SK-N-SH (cell line): ENCODE results near the gene C17orf50. TPM values are rescaled to one million over a fixed set of nuclear protein-coding genes. Genes with fewer than 3 reads are reported as not detected.

Experiments used
- CTCF ChIA-PET: fragments of 300-600, 350-600 bp; formaldehyde crosslinking; extraction: SDS; loops from one replicate; lab custom pipeline; 2021; lab: Yijun Ruan, JAX
- POLR2A ChIA-PET: fragments of 350-600 bp; sonication (Branson Sonifier 250); formaldehyde crosslinking; extraction: SDS; loops from one replicate; lab custom pipeline; 2020; ENCODE audit warnings: antibody characterized with exemption, inconsistent platforms; lab: Yijun Ruan, JAX
- DNase-seq: peaks from one replicate; pipeline ENCODE4 v3.0.0; 2012
- H2AFZ ChIP-seq: fragments of 200-600 bp; sonication (generic); 2 replicates; pipeline ENCODE4 v1.8.1; 2016; ENCODE audit warnings: antibody characterized with exemption, mild to moderate bottlenecking, low read depth
- H3F3A ChIP-seq: fragments of 200-600 bp; sonication (generic); replicated peaks from 2 replicates; pipeline ENCODE3; 2016; ENCODE audit warnings: antibody characterized with exemption, mild to moderate bottlenecking; ENCODE audit not compliant: insufficient read depth
- H3K27ac ChIP-seq, 2 experiments: fragments of 200-500 bp in 1 of 2; fragments of 200-600 bp in 1 of 2; sonication (Bioruptor generic) in 1 of 2; sonication (generic), shearing (Covaris generic) in 1 of 2; 2 replicates each; pipeline versions ENCODE4 v1.5.1 to v1.6.1; 2014 to 2016; ENCODE audit warnings: low read depth in 2 of 2, inconsistent platforms in 1 of 2, low read length in 1 of 2, mild to moderate bottlenecking in 1 of 2, mixed read lengths in 1 of 2
- H3K27me3 ChIP-seq: fragments of 200-600 bp; sonication (generic), shearing (Covaris generic); 2 replicates; pipeline ENCODE4 v1.6.1; 2016; ENCODE audit warnings: mixed run types; ENCODE audit not compliant: insufficient read depth
- H3K36me3 ChIP-seq, 2 experiments: fragments of 200-500 bp in 1 of 2; fragments of 200-600 bp in 1 of 2; sonication (Bioruptor generic) in 1 of 2; sonication (generic) in 1 of 2; replicated peaks in 1 of 2; 2 replicates each; pipeline versions ENCODE3 to v1.5.1; 2014 to 2016; ENCODE audit warnings: low read length in 1 of 2, mild to moderate bottlenecking in 1 of 2; ENCODE audit not compliant: insufficient read depth in 2 of 2, control insufficient read depth in 1 of 2
- H3K4me1 ChIP-seq, 2 experiments: fragments of 200-500 bp in 1 of 2; fragments of 200-600 bp in 1 of 2; sonication (Bioruptor generic) in 1 of 2; sonication (generic), shearing (Covaris generic) in 1 of 2; 2 replicates each; pipeline versions ENCODE4 v1.5.1 to v1.6.1; 2014 to 2016; ENCODE audit warnings: low read depth in 1 of 2, low read length in 1 of 2, mixed run types in 1 of 2; ENCODE audit not compliant: insufficient read depth in 2 of 2, control insufficient read depth in 1 of 2
- H3K4me2 ChIP-seq: fragments of 200-600 bp; sonication (generic), shearing (Covaris generic); 2 replicates; pipeline ENCODE4 v1.6.1; 2017; ENCODE audit warnings: mixed run types
- H3K4me3 ChIP-seq, 2 experiments: fragments of 200-500 bp in 1 of 2; fragments of 200-600 bp in 1 of 2; sonication (Bioruptor generic) in 1 of 2; sonication (generic), shearing (Covaris generic) in 1 of 2; 2 replicates each; pipeline versions ENCODE4 v1.5.1 to v1.8.1; 2014 to 2016; ENCODE audit warnings: low read depth in 2 of 2, inconsistent platforms in 1 of 2, low read length in 1 of 2, mild to moderate bottlenecking in 1 of 2, mixed read lengths in 1 of 2, moderate library complexity in 1 of 2
- H3K79me2 ChIP-seq: fragments of 200-600 bp; sonication (generic); 2 replicates; pipeline ENCODE4 v1.8.1; 2017; ENCODE audit warnings: mild to moderate bottlenecking; ENCODE audit not compliant: insufficient read depth
- H3K9ac ChIP-seq: fragments of 200-600 bp; sonication (generic); 2 replicates; pipeline ENCODE4 v1.6.1; 2017; ENCODE audit warnings: mixed run types
- H3K9me2 ChIP-seq: fragments of 200-600 bp; sonication (generic); 2 replicates; pipeline ENCODE4 v1.6.1; 2017; ENCODE audit warnings: mixed run types
- H3K9me3 ChIP-seq: fragments of 200-600 bp; sonication (generic); 2 replicates; pipeline ENCODE4 v1.6.1; 2017; ENCODE audit warnings: mixed run types, mild to moderate bottlenecking, moderate library complexity
- H4K20me1 ChIP-seq: fragments of 200-600 bp; sonication (generic); 2 replicates; pipeline ENCODE4 v1.6.1; 2017; ENCODE audit warnings: mild to moderate bottlenecking, mixed run types; ENCODE audit not compliant: insufficient read depth
- CHD2 ChIP-seq: fragments of 150-350 bp; IDR thresholded peaks from 2 replicates; pipeline ENCODE4 v1.6.1; 2018; ENCODE audit warnings: low read length; ENCODE audit not compliant: partially characterized antibody
- ELF1 ChIP-seq: IDR thresholded peaks from 2 replicates; pipeline ENCODE4 v1.4.0; 2012
- EP300 ChIP-seq, 2 experiments: IDR thresholded peaks; 2 replicates each; pipeline versions ENCODE4 v1.4.0 to v1.6.1; 2012; ENCODE audit warnings: borderline replicate concordance in 1 of 2, low read depth in 1 of 2, low read length in 1 of 2
- EZH2phosphoT487 ChIP-seq: fragments of 200-600 bp; sonication (generic); IDR thresholded peaks from 2 replicates; pipeline ENCODE4 v1.6.1; 2017; ENCODE audit warnings: low read depth, mixed run types, mild to moderate bottlenecking, antibody characterized with exemption, moderate library complexity, borderline replicate concordance
- FOXJ3 ChIP-seq: sonication (generic); formaldehyde crosslinking; IDR thresholded peaks from 2 replicates; pipeline ENCODE4 v1.5.1; 2020; ENCODE audit warnings: mild to moderate bottlenecking, missing genetic modification reagents
- FOXM1 ChIP-seq: IDR thresholded peaks from 2 replicates; pipeline ENCODE4 v1.4.0; 2012; ENCODE audit warnings: low read depth, mild to moderate bottlenecking
- GABPA ChIP-seq: IDR thresholded peaks from 2 replicates; pipeline ENCODE4 v1.4.0; 2012; ENCODE audit warnings: low read depth, mild to moderate bottlenecking
- GATA2 ChIP-seq: sonication (generic); formaldehyde crosslinking; IDR thresholded peaks from 2 replicates; pipeline ENCODE4 v1.5.0; 2020; ENCODE audit warnings: mild to moderate bottlenecking, missing genetic modification reagents
- IRF3 ChIP-seq: fragments of 150-350 bp; IDR thresholded peaks from 2 replicates; pipeline ENCODE4 v1.6.1; 2016; ENCODE audit warnings: mild to moderate bottlenecking, low read depth, low read length
- JUND ChIP-seq: IDR thresholded peaks from 2 replicates; pipeline ENCODE4 v1.4.0; 2012
- MAX ChIP-seq: IDR thresholded peaks from 2 replicates; pipeline ENCODE4 v1.4.0; 2012; ENCODE audit warnings: low read depth
- NRF1 ChIP-seq: IDR thresholded peaks from 2 replicates; pipeline ENCODE4 v1.6.1; 2012; ENCODE audit warnings: low read depth, mild to moderate bottlenecking, low read length
- POLR2AphosphoS5 ChIP-seq: IDR thresholded peaks from 2 replicates; pipeline ENCODE4 v1.6.1; 2012; ENCODE audit warnings: low read depth, low read length
- RAD21 ChIP-seq: IDR thresholded peaks from 2 replicates; pipeline ENCODE4 v1.6.1; 2012; ENCODE audit warnings: mild to moderate bottlenecking, low read length
- RCOR1 ChIP-seq: fragments of 150-350 bp; IDR thresholded peaks from 2 replicates; pipeline ENCODE4 v1.6.1; 2017; ENCODE audit warnings: antibody characterized with exemption, low read length
- REST ChIP-seq: IDR thresholded peaks from 2 replicates; pipeline ENCODE4 v1.6.1; 2012; ENCODE audit warnings: mild to moderate bottlenecking, low read depth, low read length, moderate library complexity
- SIN3A ChIP-seq: IDR thresholded peaks from 2 replicates; pipeline ENCODE4 v1.6.1; 2012; ENCODE audit warnings: low read depth, mild to moderate bottlenecking, low read length, moderate library complexity, borderline replicate concordance
- SMC3 ChIP-seq: IDR thresholded peaks from 2 replicates; pipeline ENCODE4 v1.6.1; 2012; ENCODE audit warnings: low read depth, low read length, improper control_type of control experiment
- TAF1 ChIP-seq: IDR thresholded peaks from 2 replicates; pipeline ENCODE4 v1.6.1; 2012; ENCODE audit warnings: low read depth, mild to moderate bottlenecking, low read length, moderate library complexity, borderline replicate concordance
- TCF12 ChIP-seq: IDR thresholded peaks from 2 replicates; pipeline ENCODE4 v1.4.0; 2012
- USF1 ChIP-seq: IDR thresholded peaks from 2 replicates; pipeline ENCODE4 v1.4.0; 2012; ENCODE audit warnings: low read depth, borderline replicate concordance
- USF2 ChIP-seq: fragments of 150-350 bp; IDR thresholded peaks from 2 replicates; pipeline ENCODE4 v1.6.1; 2017; ENCODE audit warnings: antibody characterized with exemption, low read length, low read depth, borderline replicate concordance
- YY1 ChIP-seq: IDR thresholded peaks from 2 replicates; pipeline ENCODE4 v1.4.0; 2012; ENCODE audit warnings: low read depth, mild to moderate bottlenecking
- ZBTB33 ChIP-seq: IDR thresholded peaks from 2 replicates; pipeline ENCODE4 v1.4.0; 2012; ENCODE audit warnings: low read depth, borderline replicate concordance
- WGBS: methylation state at CpG from one replicate; pipeline ENCODE4 v1.1.6; 2017; ENCODE audit warnings: low lambda C conversion rate; 5-methylcytosine and 5-hydroxymethylcytosine counted together
- polyA plus RNA-seq, 3 experiments: library from polyadenylated mRNA; depleted of rRNA; stranded (reverse); fragments of >200 nt; gene quantifications; 2 replicates each; pipeline ENCODE4 v1.2.3, GENCODE V29; 2012

Gene C17orf50
- polyA plus RNA-seq, 1 of the 3 experiments (the other 2 are of a cell fraction), result 0.05 TPM

GRCh38 chr17:35764123-35764991 is 3.7 kb downstream of the C17orf50 start:
- Histone ChIP-seq H3K4me3 (peak overlapping the region; percentile 56), H3K36me3 (no peaks in the 10 kb centered on the region), H3K9me3 (no peaks in the 10 kb centered on the region), H3K79me2 (no peaks in the 10 kb centered on the region), H3K4me1 (peaks cover 0 to 15% of the 10 kb centered on the region in 2 experiments; a peak in 1 of 4 replicates), H3K4me2 (peak overlapping the region; percentile 93), H4K20me1 (no peaks in the 10 kb centered on the region), H3K27me3 (no peaks in the 10 kb centered on the region), H3F3A (no peaks in the 10 kb centered on the region), H2AFZ (peak overlapping the region; percentile 74; the same call in 1 of the 2 replicates), H3K27ac (peak overlapping the region in 1 of 2 experiments; percentile 77; a peak in 2 of 4 replicates), H3K9ac (no peak overlapping the region), H3K9me2 (no peaks in the 10 kb centered on the region)
- peak; percentile 98 for DNase-seq
- ChIA-PET CTCF (interaction anchor here (0.6 to 31.2 kb wide), 56 partner anchors 13 to 1185 kb away, joined by 3 to 809 read pairs (median 6); partner anchors contain the start of genes AP2B1, GAS2L2, MMP28 and PEX12), POLR2A (interaction anchor here (0.8 to 3.2 kb wide), 6 partner anchors 12 to 44 kb away, joined by 3 to 65 read pairs (median 4); partner anchors contain the start of gene TAF15)
- 15% methylated on average over 39 of the region's 75 CpGs for WGBS
- TF ChIP-seq EP300 (IDR thresholded peaks at IDR 0.05; ENCODE audit: borderline replicate concordance in 1 of 2, low read depth in 1 of 2, low read length in 1 of 2) (no peak), MAX (peak; percentile 74; the same call in 1 of the 2 replicates), POLR2AphosphoS5 (no peak), FOXJ3 (CRISPR knock-in tag) (no peak), USF2 (no peak), CHD2 (peak; percentile 58), REST (no peak), RCOR1 (peak; percentile 60), GATA2 (CRISPR knock-in tag) (no peak), EZH2phosphoT487 (no peak), NRF1 (no peak), IRF3 (no peak), FOXM1 (no peak), TAF1 (0 out of 2 replicates have a peak, but pooled peaks have one; percentile 12), TCF12 (no peak), USF1 (0 out of 2 replicates have a peak, but pooled peaks have one; percentile 5), JUND (no peak), ZBTB33 (no peak), YY1 (no peak), SMC3 (peak; percentile 95), GABPA (no peak), RAD21 (peak; percentile 86), SIN3A (no peak; the same call in 1 of the 2 replicates), ELF1 (no peak)
